Measurements from ENCODE around the gene LIG4. TPM values are rescaled to one million over a fixed set of nuclear protein-coding genes. Genes with fewer than 3 reads are reported as not detected.

The LIG4 gene
- total RNA-seq, 1 experiment from 2014 or later: 5.7 TPM

- ChIA-PET CTCF (no interaction called here), POLR2A (no interaction called here)
- TF ChIP-seq NR2C2 (CRISPR knock-in tag; IDR thresholded peaks at IDR 0.05) (no peak), ETV6 (CRISPR knock-in tag; IDR thresholded peaks at IDR 0.05) (no peak), NFE2L1 (CRISPR knock-in tag; IDR thresholded peaks at IDR 0.05) (no peak), ZMAT4 (CRISPR knock-in tag; IDR thresholded peaks at IDR 0.05) (no peak), CDX4 (CRISPR knock-in tag; IDR thresholded peaks at IDR 0.05; ENCODE audit: borderline replicate concordance) (no peak), GTF2I (CRISPR knock-in tag; conservative IDR thresholded peaks at IDR 0.05) (no peak), PRDM15 (CRISPR knock-in tag; IDR thresholded peaks at IDR 0.05) (no peak), ZNF263 (CRISPR knock-in tag; IDR thresholded peaks at IDR 0.05; ENCODE audit: low read depth) (no peak), ZNF416 (CRISPR knock-in tag; IDR thresholded peaks at IDR 0.05) (no peak), CREM (CRISPR knock-in tag; IDR thresholded peaks at IDR 0.05) (no peak), ZNF121 (CRISPR knock-in tag; IDR thresholded peaks at IDR 0.05) (no peak), E2F1 (CRISPR knock-in tag; IDR thresholded peaks at IDR 0.05) (no peak), JUN (CRISPR knock-in tag; IDR thresholded peaks at IDR 0.05) (no peak), PRRX2 (CRISPR knock-in tag; IDR thresholded peaks at IDR 0.05) (no peak), STAT6 (CRISPR knock-in tag; conservative IDR thresholded peaks at IDR 0.05; ENCODE audit: low read depth) (no peak), ZNF219 (CRISPR knock-in tag; IDR thresholded peaks at IDR 0.05; ENCODE audit: borderline replicate concordance) (no peak), IRF2 (CRISPR knock-in tag; IDR thresholded peaks at IDR 0.05; ENCODE audit: borderline replicate concordance, low read depth) (no peak)
- Mint-ChIP-seq H3K9me3 (no peaks in the 10 kb centered on the region), H3K36me3 (no peaks in the 10 kb centered on the region), H3K27me3 (ENCODE audit: low read depth) (no peaks in the 10 kb centered on the region), H3K4me3 (peak overlapping the region; percentile 88), H3K4me1 (peaks cover 18% of the 10 kb centered on the region), H3K27ac (no peak overlapping the region)
- DNase-seq (ENCODE audit: low spot score) (no peak), ATAC-seq (no peak)
Observed at GRCh38 chr13:108220041-108220440, 4.7 kb upstream of the LIG4 start.
